ENCODE results near the gene FGF21.

Gene FGF21

DNA sequence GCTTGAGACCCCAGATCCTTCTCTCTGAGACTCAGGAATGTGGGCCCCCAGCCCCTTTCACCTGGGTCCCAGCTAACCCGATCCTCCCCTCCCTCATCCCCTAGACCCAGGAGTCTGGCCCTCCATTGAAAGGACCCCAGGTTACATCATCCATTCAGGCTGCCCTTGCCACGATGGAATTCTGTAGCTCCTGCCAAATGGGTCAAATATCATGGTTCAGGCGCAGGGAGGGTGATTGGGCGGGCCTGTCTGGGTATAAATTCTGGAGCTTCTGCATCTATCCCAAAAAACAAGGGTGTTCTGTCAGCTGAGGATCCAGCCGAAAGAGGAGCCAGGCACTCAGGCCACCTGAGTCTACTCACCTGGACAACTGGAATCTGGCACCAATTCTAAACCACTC lies 463 bp downstream of the FGF21 start:
- Histone ChIP-seq H3K27ac (no peak overlapping the region), H3K36me3 (no peaks in the 10 kb centered on the region), H3K4me1 (peaks cover 0 to 12% (median 9%) of the 10 kb centered on the region in 4 donors), H3K4me3 (no peak overlapping the region), H3K27me3 (peaks cover 0 to 48% of the 10 kb centered on the region in 2 donors), H3K9me3 (no peaks in the 10 kb centered on the region)
- DNase-seq = no peak
- intact Hi-C loops (cut with DNase I; ENCODE audit: low total_unique reads) = no loop called here
- TF ChIP-seq, protein P1, sequence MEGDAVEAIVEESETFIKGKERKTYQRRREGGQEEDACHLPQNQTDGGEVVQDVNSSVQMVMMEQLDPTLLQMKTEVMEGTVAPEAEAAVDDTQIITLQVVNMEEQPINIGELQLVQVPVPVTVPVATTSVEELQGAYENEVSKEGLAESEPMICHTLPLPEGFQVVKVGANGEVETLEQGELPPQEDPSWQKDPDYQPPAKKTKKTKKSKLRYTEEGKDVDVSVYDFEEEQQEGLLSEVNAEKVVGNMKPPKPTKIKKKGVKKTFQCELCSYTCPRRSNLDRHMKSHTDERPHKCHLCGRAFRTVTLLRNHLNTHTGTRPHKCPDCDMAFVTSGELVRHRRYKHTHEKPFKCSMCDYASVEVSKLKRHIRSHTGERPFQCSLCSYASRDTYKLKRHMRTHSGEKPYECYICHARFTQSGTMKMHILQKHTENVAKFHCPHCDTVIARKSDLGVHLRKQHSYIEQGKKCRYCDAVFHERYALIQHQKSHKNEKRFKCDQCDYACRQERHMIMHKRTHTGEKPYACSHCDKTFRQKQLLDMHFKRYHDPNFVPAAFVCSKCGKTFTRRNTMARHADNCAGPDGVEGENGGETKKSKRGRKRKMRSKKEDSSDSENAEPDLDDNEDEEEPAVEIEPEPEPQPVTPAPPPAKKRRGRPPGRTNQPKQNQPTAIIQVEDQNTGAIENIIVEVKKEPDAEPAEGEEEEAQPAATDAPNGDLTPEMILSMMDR (IDR thresholded peaks at IDR 0.05) = no peak

DNA sequence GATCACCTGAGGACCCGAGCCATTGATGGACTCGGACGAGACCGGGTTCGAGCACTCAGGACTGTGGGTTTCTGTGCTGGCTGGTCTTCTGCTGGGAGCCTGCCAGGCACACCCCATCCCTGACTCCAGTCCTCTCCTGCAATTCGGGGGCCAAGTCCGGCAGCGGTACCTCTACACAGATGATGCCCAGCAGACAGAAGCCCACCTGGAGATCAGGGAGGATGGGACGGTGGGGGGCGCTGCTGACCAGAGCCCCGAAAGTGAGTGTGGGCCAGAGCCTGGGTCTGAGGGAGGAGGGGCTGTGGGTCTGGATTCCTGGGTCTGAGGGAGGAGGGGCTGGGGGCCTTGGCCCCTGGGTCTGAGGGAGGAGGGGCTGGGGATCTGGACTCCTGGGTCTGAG lies 888 bp downstream of the FGF21 start:
- Histone ChIP-seq H3K36me3 (no peaks in the 10 kb centered on the region), H3K27me3 (peaks cover 0 to 47% of the 10 kb centered on the region in 2 donors)

DNA sequence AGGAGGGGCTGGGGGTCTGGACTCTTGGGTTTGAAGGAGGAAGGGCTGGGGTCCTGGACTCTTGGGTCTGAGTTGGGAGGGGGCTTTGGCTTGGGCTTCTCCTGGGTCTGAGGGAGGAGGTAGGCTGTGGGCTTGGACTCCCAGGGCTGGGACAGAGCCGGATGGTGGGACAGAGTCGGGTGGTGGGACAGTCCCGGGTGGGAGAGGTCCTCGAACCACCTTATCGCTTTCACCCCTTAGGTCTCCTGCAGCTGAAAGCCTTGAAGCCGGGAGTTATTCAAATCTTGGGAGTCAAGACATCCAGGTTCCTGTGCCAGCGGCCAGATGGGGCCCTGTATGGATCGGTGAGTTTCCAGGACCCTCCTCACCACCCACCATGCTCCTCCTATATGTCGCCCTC lies 1.4 kb downstream of the FGF21 start:
- peaks cover 0 to 12% (median 9%) of the 10 kb centered on the region in 4 donors for H3K4me1 ChIP-seq
- no peak overlapping the region for H3K4me3 ChIP-seq
- H3K27ac ChIP-seq = no peak overlapping the region
- no peaks in the 10 kb centered on the region for H3K36me3 ChIP-seq
- no peak for DNase-seq
- TF ChIP-seq, protein P1 (IDR thresholded peaks at IDR 0.05) = no peak
- peaks cover 0 to 42% of the 10 kb centered on the region in 2 donors for H3K27me3 ChIP-seq
- intact Hi-C loops (cut with DNase I; ENCODE audit: low total_unique reads) = no loop called here
- H3K9me3 ChIP-seq = no peaks in the 10 kb centered on the region

More for the DNA sequence above, 888 bp downstream of the FGF21 start:
- Histone ChIP-seq H3K4me3 (no peak overlapping the region), H3K4me1 (peaks cover 0 to 12% (median 9%) of the 10 kb centered on the region in 4 donors), H3K27ac (no peak overlapping the region), H3K9me3 (no peaks in the 10 kb centered on the region)
- intact Hi-C loops (cut with DNase I; ENCODE audit: low total_unique reads) = no loop called here
- TF ChIP-seq, protein P1 (IDR thresholded peaks at IDR 0.05) = no peak
- DNase-seq = no peak

DNA sequence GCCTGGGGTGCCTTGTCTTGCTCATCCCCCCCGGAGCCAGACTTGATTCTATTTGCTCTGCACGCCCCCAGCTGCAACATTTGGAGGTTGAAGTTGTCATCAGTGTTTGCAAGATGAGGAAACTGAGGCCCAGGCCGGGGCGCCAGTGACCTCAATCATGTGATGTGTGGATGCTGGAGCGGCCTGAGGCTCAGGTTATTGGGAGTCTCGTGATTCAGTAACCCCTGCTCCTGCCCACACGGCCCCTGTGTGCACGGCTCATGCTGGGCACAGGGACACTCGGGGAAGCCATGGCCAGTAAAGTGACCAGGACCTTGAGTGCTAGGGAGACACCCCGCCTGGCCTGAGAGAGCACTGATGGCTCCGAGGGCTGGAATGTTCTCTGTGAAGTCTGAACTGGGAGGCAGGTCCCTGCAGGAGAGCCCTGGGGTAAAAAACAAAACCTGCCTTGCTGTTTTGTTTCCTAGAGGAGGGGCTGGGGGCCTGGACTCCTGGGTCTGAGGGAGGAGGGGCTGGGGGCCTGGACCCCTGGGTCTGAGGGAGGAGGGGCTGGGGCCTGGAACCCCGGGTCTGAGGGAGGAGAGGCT lies 1.9 kb downstream of the FGF21 start:
- intact Hi-C loops (cut with DNase I; ENCODE audit: low total_unique reads) = no loop called here
- no peak for DNase-seq
- Histone ChIP-seq H3K27ac (no peak overlapping the region), H3K27me3 (peaks cover 0 to 37% of the 10 kb centered on the region in 2 donors), H3K4me1 (peaks cover 0 to 11% (median 8%) of the 10 kb centered on the region in 4 donors), H3K4me3 (no peak overlapping the region), H3K36me3 (no peaks in the 10 kb centered on the region), H3K9me3 (no peaks in the 10 kb centered on the region)
- TF ChIP-seq, protein P1 (IDR thresholded peaks at IDR 0.05) = no peak

DNA sequence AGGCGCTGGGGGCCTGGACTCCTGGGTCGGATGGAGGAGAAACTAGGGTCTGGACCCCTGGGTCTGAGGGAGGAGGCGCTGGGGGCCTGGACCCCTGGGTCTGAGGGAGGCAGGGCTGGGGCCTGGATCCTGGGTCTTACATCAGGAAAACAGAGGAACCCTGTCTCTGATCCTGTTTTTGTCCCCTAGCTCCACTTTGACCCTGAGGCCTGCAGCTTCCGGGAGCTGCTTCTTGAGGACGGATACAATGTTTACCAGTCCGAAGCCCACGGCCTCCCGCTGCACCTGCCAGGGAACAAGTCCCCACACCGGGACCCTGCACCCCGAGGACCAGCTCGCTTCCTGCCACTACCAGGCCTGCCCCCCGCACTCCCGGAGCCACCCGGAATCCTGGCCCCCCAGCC lies 2.4 kb downstream of the FGF21 start:
- TF ChIP-seq, protein P1 (IDR thresholded peaks at IDR 0.05) = no peak
- Histone ChIP-seq H3K36me3 (no peaks in the 10 kb centered on the region), H3K9me3 (no peaks in the 10 kb centered on the region), H3K27me3 (peaks cover 0 to 36% of the 10 kb centered on the region in 2 donors), H3K4me1 (peaks cover 0 to 6% (median 2%) of the 10 kb centered on the region in 4 donors), H3K27ac (no peak overlapping the region), H3K4me3 (no peak overlapping the region)
- intact Hi-C loops (cut with DNase I; ENCODE audit: low total_unique reads) = no loop called here
- DNase-seq = no peak

Measured in tibial artery (tissue), 4 donors.